Endodermal cell (in vitro differentiated cells): Measurements from ENCODE around the gene CPN2. TPM values are rescaled to one million over a fixed set of nuclear protein-coding genes. Genes with fewer than 3 reads are reported as not detected.

Experiments
- DNase-seq: peaks from one replicate; pipeline ENCODE4 v3.0.0-alpha.2; 2017
- H3K27ac ChIP-seq: 2 replicates; pipeline ENCODE4 v1.5.1; 2013; ENCODE audit warnings: mild to moderate bottlenecking, low read depth, low read length, moderate library complexity
- H3K27me3 ChIP-seq: 2 replicates; pipeline ENCODE4 v1.6.1; 2013; ENCODE audit warnings: mild to moderate bottlenecking, low read length, moderate library complexity; ENCODE audit not compliant: insufficient read depth, control insufficient read depth, poor library complexity, severe bottlenecking
- H3K36me3 ChIP-seq: 2 replicates; pipeline ENCODE4 v1.7.0; 2013; ENCODE audit warnings: mild to moderate bottlenecking, low read length, moderate library complexity; ENCODE audit not compliant: control insufficient read depth, insufficient read depth
- H3K4me1 ChIP-seq: one replicate; pipeline ENCODE4 v1.7.0; 2013; ENCODE audit warnings: low read length; ENCODE audit not compliant: control insufficient read depth, insufficient read depth
- H3K4me3 ChIP-seq: 2 replicates; pipeline ENCODE4 v1.5.1; 2013; ENCODE audit warnings: mild to moderate bottlenecking, low read length, moderate library complexity
- H3K9ac ChIP-seq: 2 replicates; pipeline ENCODE4 v1.6.1; 2013; ENCODE audit warnings: mild to moderate bottlenecking, low read length, moderate library complexity; ENCODE audit not compliant: poor library complexity, severe bottlenecking; ENCODE audit errors: extremely low read depth
- H3K9me3 ChIP-seq: 2 replicates; pipeline ENCODE4 v1.6.1; 2013; ENCODE audit warnings: mild to moderate bottlenecking, low read length, moderate library complexity; ENCODE audit not compliant: control insufficient read depth
- H3K27ac Mint-ChIP-seq: 2 replicates; pipeline ENCODE4 v1.8.0; 2020; ENCODE audit warnings: mixed read lengths
- H3K27me3 Mint-ChIP-seq: 2 replicates; pipeline ENCODE4 v1.8.0; 2021; ENCODE audit warnings: mild to moderate bottlenecking, mixed read lengths; ENCODE audit not compliant: insufficient read depth
- H3K36me3 Mint-ChIP-seq: 2 replicates; pipeline ENCODE4 v1.8.0; 2020; ENCODE audit warnings: low read depth, mixed read lengths
- H3K4me1 Mint-ChIP-seq: 2 replicates; pipeline ENCODE4 v1.8.0; 2020; ENCODE audit warnings: mixed read lengths
- H3K4me3 Mint-ChIP-seq: 2 replicates; pipeline ENCODE4 v1.8.0; 2020; ENCODE audit warnings: mild to moderate bottlenecking, moderate library complexity, mixed read lengths
- H3K9me3 Mint-ChIP-seq: 2 replicates; pipeline ENCODE4 v1.8.0; 2020; ENCODE audit warnings: mild to moderate bottlenecking, mixed read lengths
- WGBS, 2 experiments: methylation state at CpG; one replicate each; pipeline versions ENCODE4 v1.1.5 to v1.1.7; 2013; ENCODE audit warnings: missing lambda C conversion rate in 2 of 2, mixed read lengths in 1 of 2; ENCODE audit not compliant: insufficient coverage in 1 of 2, insufficient read length in 1 of 2; 5-methylcytosine and 5-hydroxymethylcytosine counted together
- total RNA-seq, 2 donors: library from RNA; stranded (reverse); fragmentation: NEBNext Ultra II Directional in 1 of 2; extraction: Animal tissue kit (Norgen Biotek cat#: 25700) in 1 of 2; gene quantifications; 2 replicates in 1 of 2; 3 replicates in 1 of 2; pipeline ENCODE4 v1.2.1, GENCODE V29; 2021
- TF ChIP-seq, protein P1 (sequence below): fragments of 200-600 bp; sonication (generic); conservative IDR thresholded peaks from 2 replicates; pipeline ENCODE4 v1.5.0; 2021; ENCODE audit warnings: antibody characterized with exemption, mild to moderate bottlenecking

CPN2 gene
- total RNA-seq, 2 donors from 2014 or later, result 0.22 TPM; not detected in 1

DNA sequence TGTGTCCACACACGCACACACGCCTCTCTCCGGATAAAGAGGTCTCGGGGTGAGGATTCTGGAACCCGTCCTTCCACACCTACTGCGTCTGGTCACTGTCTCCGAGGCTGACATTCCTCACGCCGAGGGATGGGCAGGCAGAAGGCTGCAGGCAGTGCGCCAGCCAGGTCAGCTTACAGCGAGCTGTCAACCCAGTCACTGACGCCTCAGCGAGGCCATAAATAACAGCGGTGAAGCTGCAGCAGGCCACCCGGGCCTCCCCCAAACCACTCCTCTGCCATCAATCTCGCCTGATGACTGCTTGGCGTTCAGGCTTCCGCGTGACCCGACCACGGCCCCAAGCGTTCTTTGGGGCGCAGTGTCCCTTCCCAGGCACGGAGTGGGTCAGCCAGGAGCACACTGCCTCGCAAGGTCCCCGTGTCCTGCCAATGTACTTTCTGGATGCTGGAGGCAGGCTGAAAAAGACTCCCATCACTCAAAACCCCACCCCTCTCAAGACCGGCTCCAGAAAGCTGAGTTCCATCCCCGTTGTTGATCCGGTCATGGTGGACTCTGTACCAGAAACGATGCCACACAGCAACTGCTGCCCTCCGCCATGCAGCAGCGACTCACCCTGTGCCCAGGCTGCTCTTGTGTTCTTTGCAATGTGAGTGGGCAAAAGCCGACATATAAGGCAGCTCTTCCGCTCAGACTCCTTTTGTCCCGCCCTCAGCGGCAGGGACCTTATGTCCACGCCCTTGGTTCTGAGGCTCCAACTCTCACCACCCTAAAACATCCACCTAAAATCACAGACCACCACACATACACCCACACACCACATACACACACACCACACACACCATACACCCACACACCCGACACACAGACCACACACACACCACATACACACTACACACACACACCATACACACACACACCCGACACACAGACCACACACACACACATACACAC lies 27.1 kb downstream of the CPN2 start:
- no peak overlapping the region for H3K4me3 ChIP-seq
- Mint-ChIP-seq H3K9me3 (peaks cover 29% of the 10 kb centered on the region), H3K27me3 (peaks cover 4% of the 10 kb centered on the region), H3K4me3 (no peak overlapping the region), H3K27ac (no peak overlapping the region), H3K4me1 (peaks cover 12% of the 10 kb centered on the region), H3K36me3 (peaks cover 6% of the 10 kb centered on the region)
- H3K27me3 ChIP-seq, result no peaks in the 10 kb centered on the region
- H3K27ac ChIP-seq, result no peak overlapping the region
- H3K9me3 ChIP-seq, result peaks cover 17% of the 10 kb centered on the region
- no peaks in the 10 kb centered on the region for H3K36me3 ChIP-seq
- no peak for DNase-seq
- TF ChIP-seq, protein P1, sequence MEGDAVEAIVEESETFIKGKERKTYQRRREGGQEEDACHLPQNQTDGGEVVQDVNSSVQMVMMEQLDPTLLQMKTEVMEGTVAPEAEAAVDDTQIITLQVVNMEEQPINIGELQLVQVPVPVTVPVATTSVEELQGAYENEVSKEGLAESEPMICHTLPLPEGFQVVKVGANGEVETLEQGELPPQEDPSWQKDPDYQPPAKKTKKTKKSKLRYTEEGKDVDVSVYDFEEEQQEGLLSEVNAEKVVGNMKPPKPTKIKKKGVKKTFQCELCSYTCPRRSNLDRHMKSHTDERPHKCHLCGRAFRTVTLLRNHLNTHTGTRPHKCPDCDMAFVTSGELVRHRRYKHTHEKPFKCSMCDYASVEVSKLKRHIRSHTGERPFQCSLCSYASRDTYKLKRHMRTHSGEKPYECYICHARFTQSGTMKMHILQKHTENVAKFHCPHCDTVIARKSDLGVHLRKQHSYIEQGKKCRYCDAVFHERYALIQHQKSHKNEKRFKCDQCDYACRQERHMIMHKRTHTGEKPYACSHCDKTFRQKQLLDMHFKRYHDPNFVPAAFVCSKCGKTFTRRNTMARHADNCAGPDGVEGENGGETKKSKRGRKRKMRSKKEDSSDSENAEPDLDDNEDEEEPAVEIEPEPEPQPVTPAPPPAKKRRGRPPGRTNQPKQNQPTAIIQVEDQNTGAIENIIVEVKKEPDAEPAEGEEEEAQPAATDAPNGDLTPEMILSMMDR, result no peak
- H3K4me1 ChIP-seq, result no peaks in the 10 kb centered on the region
- no peak overlapping the region for H3K9ac ChIP-seq
- WGBS, 2 experiments, result 87 to 90% methylated on average over 26 to 39 of the region's 39 CpGs

DNA sequence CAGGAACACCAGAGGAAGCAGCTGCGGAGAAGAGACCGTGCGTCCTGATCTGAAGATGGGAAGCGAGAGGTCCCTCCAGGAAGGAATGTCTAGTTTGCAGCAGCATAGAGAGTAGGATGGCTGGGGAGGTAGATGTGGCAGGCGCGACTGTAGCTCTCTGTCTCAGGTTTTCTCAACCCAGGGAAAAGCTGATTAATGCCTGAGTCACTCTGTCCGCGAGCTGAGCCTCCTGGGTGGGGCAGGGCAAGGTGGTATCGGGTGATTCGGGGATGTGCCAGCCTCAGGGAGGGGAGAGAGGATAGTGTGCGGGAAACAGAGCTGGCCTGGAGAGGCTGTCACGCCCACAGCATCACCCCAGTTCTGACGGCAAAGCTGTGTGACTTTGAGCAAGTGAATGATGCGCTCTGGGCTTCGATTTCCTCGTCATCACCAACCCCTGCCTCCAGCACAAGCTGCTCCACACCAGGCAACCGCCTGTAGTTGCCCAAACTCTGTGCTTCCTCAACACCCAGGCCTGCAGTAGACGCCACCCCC lies 28.4 kb downstream of the CPN2 start:
- WGBS, 2 experiments, result 86 to 95% methylated on average over 12 to 18 of the region's 18 CpGs
- H3K4me3 ChIP-seq, result no peak overlapping the region
- DNase-seq, result no peak
- H3K9me3 Mint-ChIP-seq, result peaks cover 41% of the 10 kb centered on the region
- peaks cover 12% of the 10 kb centered on the region for H3K4me1 Mint-ChIP-seq
- peaks cover 5% of the 10 kb centered on the region for H3K27me3 Mint-ChIP-seq
- no peak overlapping the region for H3K27ac ChIP-seq
- H3K9me3 ChIP-seq, result peaks cover 30% of the 10 kb centered on the region
- TF ChIP-seq, protein P1, result no peak
- no peaks in the 10 kb centered on the region for H3K27me3 ChIP-seq
- H3K4me3 Mint-ChIP-seq, result no peak overlapping the region
- H3K36me3 Mint-ChIP-seq, result peaks cover 9% of the 10 kb centered on the region
- H3K4me1 ChIP-seq, result no peaks in the 10 kb centered on the region
- H3K27ac Mint-ChIP-seq, result no peak overlapping the region
- no peak overlapping the region for H3K9ac ChIP-seq
- no peaks in the 10 kb centered on the region for H3K36me3 ChIP-seq

- peaks cover 10% of the 10 kb centered on the region for H3K36me3 Mint-ChIP-seq
- H3K27ac ChIP-seq, result no peak overlapping the region
- no peak overlapping the region for H3K9ac ChIP-seq
- no peaks in the 10 kb centered on the region for H3K36me3 ChIP-seq
- peaks cover 46% of the 10 kb centered on the region for H3K9me3 Mint-ChIP-seq
- TF ChIP-seq, protein P1, result no peak
- H3K27ac Mint-ChIP-seq, result no peak overlapping the region
- no peaks in the 10 kb centered on the region for H3K4me1 ChIP-seq
- peaks cover 32% of the 10 kb centered on the region for H3K9me3 ChIP-seq
- H3K27me3 ChIP-seq, result peaks cover under 1% of the 10 kb centered on the region
- H3K4me3 Mint-ChIP-seq, result no peak overlapping the region
- H3K4me1 Mint-ChIP-seq, result peaks cover 12% of the 10 kb centered on the region
- DNase-seq, result no peak
- H3K27me3 Mint-ChIP-seq, result peaks cover 13% of the 10 kb centered on the region
- H3K4me3 ChIP-seq, result no peak overlapping the region
- 93 to 95% methylated on average over 23 to 26 of the region's 26 CpGs for WGBS, 2 experiments
These were observed 29.2 kb downstream of the CPN2 start for GRCh38 chr3:194321693-194322640.
